ENCODE measurements around the gene KRT76. TPM values are rescaled to one million over a fixed set of nuclear protein-coding genes. Genes with fewer than 3 reads are reported as not detected.

KRT76 gene
- total and polyA plus RNA-seq, 4 donors = not detected

DNA sequence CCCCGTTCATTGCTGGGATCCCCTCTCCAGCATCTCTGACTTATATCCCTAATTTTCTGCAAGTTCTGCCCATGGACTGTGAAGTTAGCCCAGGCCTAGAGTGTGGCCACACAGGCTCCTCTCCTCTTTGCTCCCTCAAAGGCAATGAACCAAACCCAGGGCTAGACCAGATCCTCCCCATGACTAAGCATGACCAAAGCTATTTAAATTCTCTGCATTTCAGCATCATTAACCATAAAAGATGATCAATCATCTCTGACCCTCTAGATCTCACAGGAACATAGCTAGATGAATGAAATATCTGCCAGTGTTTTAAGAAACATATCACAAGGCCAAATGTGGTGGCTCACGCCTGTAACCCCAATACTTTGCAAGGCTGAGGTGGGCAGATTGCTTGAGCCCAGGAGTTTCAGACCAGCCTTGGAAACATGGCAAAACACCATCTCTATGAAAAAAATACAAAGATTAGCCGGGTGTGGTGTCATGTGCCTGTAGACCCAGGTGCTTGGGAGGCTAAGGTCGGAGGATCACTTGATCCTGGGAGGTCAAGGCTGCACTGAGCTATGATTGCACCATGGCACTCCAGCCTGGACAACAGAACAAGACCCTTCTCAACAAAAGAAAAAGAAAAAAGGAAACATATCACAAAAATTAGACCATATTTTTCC, 21.0 kb upstream of the KRT76 start:
- WGBS, 2 donors = 94 to 95% methylated on average over 4 of the region's 4 CpGs
- H3K27ac ChIP-seq (ENCODE audit: low read depth in 1 of 2, low read length in 1 of 2) = no peak overlapping the region
- TF ChIP-seq CTCF (IDR thresholded peaks at IDR 0.05; ENCODE audit: control extremely low read depth, extremely low read depth) = no peak
- H3K9ac ChIP-seq (ENCODE audit: insufficient read depth in 1 of 2, low read length in 2 of 2) = no peak overlapping the region
- H3K9me3 ChIP-seq (ENCODE audit: control insufficient read depth in 4 of 4, insufficient read depth in 3 of 4, low read length in 3 of 4) = no peaks in the 10 kb centered on the region
- H3K4me1 ChIP-seq (ENCODE audit: control insufficient read depth in 5 of 5, insufficient read depth in 5 of 5, low read length in 5 of 5) = peaks cover 0 to 8% (median 0%) of the 10 kb centered on the region in 5 donors
- no peak overlapping the region for H3K4me3 ChIP-seq
- H3K27me3 ChIP-seq (ENCODE audit: control insufficient read depth in 3 of 3, insufficient read depth in 3 of 3, low read length in 2 of 3) = peaks cover 0 to 18% (median 3%) of the 10 kb centered on the region in 3 donors
- DNase-seq (no peak), ATAC-seq (ENCODE audit: insufficient read depth, low FRiP score) (no peak)
- H3K36me3 ChIP-seq (ENCODE audit: control insufficient read depth in 4 of 4, insufficient read depth in 4 of 4, low read length in 4 of 4) = no peaks in the 10 kb centered on the region

GRCh38 chr12:52797529-52797894, 20.4 kb upstream of the KRT76 start:
- no peaks in the 10 kb centered on the region for H3K36me3 ChIP-seq (ENCODE audit: control insufficient read depth in 4 of 4, insufficient read depth in 4 of 4, low read length in 4 of 4)
- no peak overlapping the region for H3K27ac ChIP-seq (ENCODE audit: low read depth in 1 of 2, low read length in 1 of 2)
- DNase-seq (no peak), ATAC-seq (ENCODE audit: insufficient read depth, low FRiP score) (no peak)
- H3K27me3 ChIP-seq (ENCODE audit: control insufficient read depth in 3 of 3, insufficient read depth in 3 of 3, low read length in 2 of 3) = peaks cover 0 to 18% (median 9%) of the 10 kb centered on the region in 3 donors
- no peak overlapping the region for H3K4me3 ChIP-seq
- H3K4me1 ChIP-seq (ENCODE audit: control insufficient read depth in 5 of 5, insufficient read depth in 5 of 5, low read length in 5 of 5) = peaks cover 0 to 8% (median 0%) of the 10 kb centered on the region in 5 donors
- TF ChIP-seq CTCF (IDR thresholded peaks at IDR 0.05; ENCODE audit: control extremely low read depth, extremely low read depth) = no peak
- H3K9me3 ChIP-seq (ENCODE audit: control insufficient read depth in 4 of 4, insufficient read depth in 3 of 4, low read length in 3 of 4) = no peaks in the 10 kb centered on the region
- H3K9ac ChIP-seq (ENCODE audit: insufficient read depth in 1 of 2, low read length in 2 of 2) = no peak overlapping the region

DNA sequence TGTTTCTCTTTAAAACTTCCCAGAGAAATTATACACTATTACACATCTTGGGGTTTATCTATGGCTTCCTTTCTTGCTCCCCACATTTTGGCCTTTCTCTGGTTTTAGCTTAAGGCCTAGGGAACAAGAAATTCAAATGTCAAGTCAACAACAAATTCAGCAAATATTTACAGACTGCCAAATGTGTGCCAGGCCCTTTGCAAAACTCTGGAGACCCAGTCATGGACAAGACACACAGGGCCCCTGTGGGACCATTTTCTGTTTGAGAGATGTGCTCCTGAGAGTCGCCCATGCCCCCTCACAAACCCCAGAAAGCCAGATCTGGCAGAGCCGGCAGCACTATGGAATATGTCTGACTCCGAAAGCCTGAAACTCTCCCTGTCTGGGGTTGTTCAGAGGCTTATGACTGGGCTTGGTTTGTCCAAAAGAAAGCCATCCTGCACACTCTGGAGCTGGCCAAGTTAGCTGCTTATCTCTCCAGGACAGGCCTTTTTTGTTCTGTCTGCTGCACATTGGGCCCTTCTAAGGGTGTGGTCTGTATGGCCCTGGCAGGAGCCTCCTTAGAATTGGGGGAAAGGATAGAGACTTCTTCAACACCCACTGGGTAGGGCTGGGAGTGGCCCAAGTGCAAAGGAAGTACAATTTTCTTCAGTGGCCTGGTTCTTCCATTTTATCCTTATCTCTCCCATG, 19.8 kb upstream of the KRT76 start:
- Histone ChIP-seq H3K9me3 (ENCODE audit: control insufficient read depth in 4 of 4, insufficient read depth in 3 of 4, low read length in 3 of 4) (no peaks in the 10 kb centered on the region), H3K36me3 (ENCODE audit: control insufficient read depth in 4 of 4, insufficient read depth in 4 of 4, low read length in 4 of 4) (no peaks in the 10 kb centered on the region), H3K9ac (ENCODE audit: insufficient read depth in 1 of 2, low read length in 2 of 2) (no peak overlapping the region), H3K27me3 (ENCODE audit: control insufficient read depth in 3 of 3, insufficient read depth in 3 of 3, low read length in 2 of 3) (peaks cover 0 to 16% (median 7%) of the 10 kb centered on the region in 3 donors), H3K4me3 (no peak overlapping the region), H3K27ac (ENCODE audit: low read depth in 1 of 2, low read length in 1 of 2) (no peak overlapping the region), H3K4me1 (ENCODE audit: control insufficient read depth in 5 of 5, insufficient read depth in 5 of 5, low read length in 5 of 5) (peaks cover 0 to 8% (median 0%) of the 10 kb centered on the region in 5 donors)
- TF ChIP-seq CTCF (IDR thresholded peaks at IDR 0.05; ENCODE audit: control extremely low read depth, extremely low read depth) = no peak
- DNase-seq (no peak), ATAC-seq (ENCODE audit: insufficient read depth, low FRiP score) (no peak)
- WGBS, 2 donors = 90 to 94% methylated on average over 3 of the region's 3 CpGs

All from lung (tissue), 12 donors.